DMS 273 (cell line): Measurements from ENCODE around the gene SLC4A1AP.
"Not testable (repeated sequence)": the region's sequence is repeated elsewhere in the genome, so short reads cannot be mapped to it uniquely, and the experiment has no call there.

Experiments used
- DNase-seq: peaks from one replicate; lab custom pipeline; 2025; ENCODE audit not compliant: unreplicated experiment; lab: John Stamatoyannopoulos, UW

SLC4A1AP gene

GRCh38 chr2:27652341-27652740 lies 11.3 kb upstream of the SLC4A1AP start:
- no peak for DNase-seq

- no peak for DNase-seq
Measured at GRCh38 chr2:27652790-27653189, 10.9 kb upstream of the SLC4A1AP start.

GRCh38 chr2:27653397-27653796 lies 10.3 kb upstream of the SLC4A1AP start:
- no peak for DNase-seq

GRCh38 chr2:27655155-27655951 lies 8.3 kb upstream of the SLC4A1AP start:
- no peak for DNase-seq

GRCh38 chr2:27661371-27661770 lies 2.3 kb upstream of the SLC4A1AP start:
- DNase-seq, result no peak

- DNase-seq, result peak; percentile 61
Measured at GRCh38 chr2:27664154-27664574, 475 bp downstream of the SLC4A1AP start.

GRCh38 chr2:27664622-27665363 lies 1.1 kb downstream of the SLC4A1AP start:
- no peak for DNase-seq

- DNase-seq, result no peak
Measured at GRCh38 chr2:27667446-27667845, 3.8 kb downstream of the SLC4A1AP start.

- no peak for DNase-seq
Measured at GRCh38 chr2:27671235-27671634, 7.5 kb downstream of the SLC4A1AP start.

- DNase-seq, result no peak
Measured at GRCh38 chr2:27672723-27673486, 9.2 kb downstream of the SLC4A1AP start.

- DNase-seq, result no peak
Measured at GRCh38 chr2:27680571-27680970, 16.9 kb downstream of the SLC4A1AP start.

- no peak for DNase-seq
Measured at GRCh38 chr2:27681841-27682240, 18.2 kb downstream of the SLC4A1AP start.

- DNase-seq, result not testable (repeated sequence)
Measured at GRCh38 chr2:27682334-27682771, 18.7 kb downstream of the SLC4A1AP start.

GRCh38 chr2:27683390-27684071 lies 19.8 kb downstream of the SLC4A1AP start:
- DNase-seq, result peak; percentile 97

- not testable (repeated sequence) for DNase-seq
Measured at GRCh38 chr2:27685006-27685405, 21.3 kb downstream of the SLC4A1AP start.

- DNase-seq, result no peak
Measured at GRCh38 chr2:27685577-27685976, 21.9 kb downstream of the SLC4A1AP start.

- DNase-seq, result no peak
Measured at GRCh38 chr2:27687232-27687631, 23.5 kb downstream of the SLC4A1AP start.

GRCh38 chr2:27689424-27689823 lies 25.7 kb downstream of the SLC4A1AP start:
- DNase-seq, result no peak

GRCh38 chr2:27690052-27690451 lies 26.4 kb downstream of the SLC4A1AP start:
- no peak for DNase-seq

- DNase-seq, result no peak
Measured at GRCh38 chr2:27697660-27698059, 34.0 kb downstream of the SLC4A1AP start.

GRCh38 chr2:27701676-27702075 lies 38.0 kb downstream of the SLC4A1AP start:
- DNase-seq, result peak; percentile 39
